Loucy (cell line): ENCODE data around the gene ARHGEF25.

Experiments
- CTCF ChIP-seq: fragments of 200-600 bp; sonication (generic); conservative IDR thresholded peaks from 2 replicates; pipeline ENCODE4 v1.5.1; 2014; ENCODE audit warnings: mild to moderate bottlenecking, antibody characterized with exemption, low read length
- EZH2phosphoT487 ChIP-seq: fragments of 200-600 bp; IDR thresholded peaks from 2 replicates; pipeline ENCODE4 v1.6.1; 2018; ENCODE audit warnings: antibody characterized with exemption, mild to moderate bottlenecking, moderate library complexity, borderline replicate concordance

- TF ChIP-seq CTCF: no peak
- no peak for TF ChIP-seq EZH2phosphoT487
Measured at GRCh38 chr12:57609101-57609780, 2.0 kb upstream of the ARHGEF25 start.
